ENCODE data around the gene GPN2. TPM values are rescaled to one million over a fixed set of nuclear protein-coding genes. Genes with fewer than 3 reads are reported as not detected.

GPN2 gene
- total RNA-seq, 2 donors from 2014 or later = 32.6 to 38.5 TPM

DNA sequence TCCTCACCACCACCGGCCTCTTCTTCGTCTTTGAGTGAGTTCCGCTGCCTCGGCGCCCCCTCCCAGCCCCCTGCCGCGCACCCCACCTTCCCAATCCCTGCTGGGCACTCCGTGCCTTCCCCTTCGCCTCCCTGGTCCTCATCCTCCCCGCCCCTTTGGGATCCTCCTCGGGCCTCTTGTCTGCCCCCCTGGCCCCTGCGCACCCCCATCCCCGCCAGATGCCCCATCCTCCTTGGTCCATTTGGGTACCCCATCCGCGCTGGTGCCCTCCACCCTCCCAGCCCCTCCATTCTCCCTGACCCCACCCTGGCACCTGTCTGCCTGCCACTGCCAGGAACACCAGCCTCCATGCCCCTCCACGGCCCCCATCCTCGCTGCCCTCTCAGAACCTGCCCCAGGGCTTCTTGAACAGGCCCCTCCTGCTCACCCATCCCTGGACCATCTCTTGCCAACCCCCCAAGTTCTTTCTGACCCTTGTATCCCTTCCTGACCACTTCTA lies 62.9 kb downstream of the GPN2 start:
- 9% methylated on average over 17 of the region's 17 CpGs; no CpG with 5 or more reads in 1 of the 2 experiments for WGBS, 2 experiments (ENCODE audit: insufficient coverage in 1 of 2, insufficient read length in 1 of 2)
- peaks cover 46% of the 10 kb centered on the region for H3K4me1 Mint-ChIP-seq
- Histone ChIP-seq H3K4me1 (ENCODE audit: control insufficient read depth, insufficient read depth, low read length) (peaks cover 6% of the 10 kb centered on the region), H3K9ac (ENCODE audit: extremely low read depth, low read length, poor library complexity, severe bottlenecking) (peak overlapping the region; percentile 39), H3K27me3 (ENCODE audit: control insufficient read depth, insufficient read depth, low read length, poor library complexity, severe bottlenecking) (no peaks in the 10 kb centered on the region), H3K4me3 (ENCODE audit: low read length) (peak overlapping the region; percentile 86), H3K9me3 (ENCODE audit: control insufficient read depth, low read length) (no peaks in the 10 kb centered on the region), H3K27ac (ENCODE audit: low read depth, low read length) (no peak overlapping the region), H3K36me3 (ENCODE audit: control insufficient read depth, insufficient read depth, low read length) (peaks cover 16% of the 10 kb centered on the region)
- H3K36me3 Mint-ChIP-seq (ENCODE audit: low read depth) = peaks cover 7% of the 10 kb centered on the region
- TF ChIP-seq, protein P1, sequence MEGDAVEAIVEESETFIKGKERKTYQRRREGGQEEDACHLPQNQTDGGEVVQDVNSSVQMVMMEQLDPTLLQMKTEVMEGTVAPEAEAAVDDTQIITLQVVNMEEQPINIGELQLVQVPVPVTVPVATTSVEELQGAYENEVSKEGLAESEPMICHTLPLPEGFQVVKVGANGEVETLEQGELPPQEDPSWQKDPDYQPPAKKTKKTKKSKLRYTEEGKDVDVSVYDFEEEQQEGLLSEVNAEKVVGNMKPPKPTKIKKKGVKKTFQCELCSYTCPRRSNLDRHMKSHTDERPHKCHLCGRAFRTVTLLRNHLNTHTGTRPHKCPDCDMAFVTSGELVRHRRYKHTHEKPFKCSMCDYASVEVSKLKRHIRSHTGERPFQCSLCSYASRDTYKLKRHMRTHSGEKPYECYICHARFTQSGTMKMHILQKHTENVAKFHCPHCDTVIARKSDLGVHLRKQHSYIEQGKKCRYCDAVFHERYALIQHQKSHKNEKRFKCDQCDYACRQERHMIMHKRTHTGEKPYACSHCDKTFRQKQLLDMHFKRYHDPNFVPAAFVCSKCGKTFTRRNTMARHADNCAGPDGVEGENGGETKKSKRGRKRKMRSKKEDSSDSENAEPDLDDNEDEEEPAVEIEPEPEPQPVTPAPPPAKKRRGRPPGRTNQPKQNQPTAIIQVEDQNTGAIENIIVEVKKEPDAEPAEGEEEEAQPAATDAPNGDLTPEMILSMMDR (conservative IDR thresholded peaks at IDR 0.05) = no peak
- H3K27ac Mint-ChIP-seq = no peak overlapping the region
- no peaks in the 10 kb centered on the region for H3K27me3 Mint-ChIP-seq (ENCODE audit: insufficient read depth)
- peak overlapping the region; percentile 78 for H3K4me3 Mint-ChIP-seq
- no peak for DNase-seq
- H3K9me3 Mint-ChIP-seq = peaks cover 3% of the 10 kb centered on the region

DNA sequence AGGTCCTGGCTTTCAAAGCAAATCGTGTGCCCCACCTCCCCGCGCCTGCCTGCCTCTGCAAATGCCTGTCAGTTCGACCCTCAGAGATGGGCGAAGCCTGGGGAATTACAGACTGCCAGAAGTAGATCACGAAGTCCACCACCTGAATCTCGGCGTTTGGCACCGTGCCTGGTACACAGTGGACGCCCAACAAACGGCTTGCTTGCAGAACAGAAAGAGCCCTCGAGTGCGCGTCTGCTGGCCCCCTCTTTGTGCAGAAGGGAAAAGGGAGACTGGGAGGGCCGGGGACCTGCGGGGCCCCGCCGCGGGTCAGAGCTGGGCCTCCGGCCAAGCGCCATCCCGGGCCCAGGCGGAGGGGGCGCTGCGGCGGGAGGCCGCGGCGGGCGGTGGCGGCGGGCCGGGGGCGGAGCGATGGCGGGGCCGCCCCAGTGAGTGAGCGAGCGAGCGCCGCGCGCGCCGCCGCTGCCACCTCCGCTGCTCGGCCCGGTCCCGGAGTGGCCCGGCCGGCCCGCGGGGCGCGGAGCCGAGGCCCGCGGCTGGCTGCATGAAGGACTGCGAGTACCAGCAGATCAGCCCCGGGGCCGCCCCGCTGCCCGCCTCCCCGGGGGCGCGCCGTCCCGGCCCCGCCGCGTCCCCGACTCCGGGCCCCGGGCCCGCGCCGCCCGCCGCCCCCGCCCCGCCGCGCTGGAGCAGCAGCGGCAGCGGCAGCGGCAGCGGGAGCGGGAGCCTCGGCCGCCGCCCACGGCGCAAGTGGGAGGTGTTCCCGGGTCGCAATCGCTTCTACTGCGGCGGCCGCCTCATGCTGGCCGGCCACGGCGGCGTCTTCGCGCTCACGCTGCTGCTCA lies 63.6 kb downstream of the GPN2 start, which contains the start of gene ZDHHC18:
TSS of gene ZDHHC18 (plus strand) at position 428 of the 845 bp plus-strand sequence. CDS start at position 545, 117 bp downstream.
- peak; percentile 86 for DNase-seq

More for the DNA sequence above, 63.6 kb downstream of the GPN2 start, which contains the start of gene ZDHHC18:
- WGBS, 2 experiments (ENCODE audit: insufficient coverage in 1 of 2, insufficient read length in 1 of 2) = 3 to 6% methylated on average over 53 to 107 of the region's 107 CpGs
- Histone ChIP-seq H3K36me3 (ENCODE audit: control insufficient read depth, insufficient read depth, low read length) (peaks cover 15% of the 10 kb centered on the region), H3K9me3 (ENCODE audit: control insufficient read depth, low read length) (no peaks in the 10 kb centered on the region), H3K4me1 (ENCODE audit: control insufficient read depth, insufficient read depth, low read length) (peaks cover 5% of the 10 kb centered on the region), H3K9ac (ENCODE audit: extremely low read depth, low read length, poor library complexity, severe bottlenecking) (peak within 1 kb of the TSS; percentile 39), H3K27ac (ENCODE audit: low read depth, low read length) (peak within 1 kb of the TSS; percentile 53), H3K27me3 (ENCODE audit: control insufficient read depth, insufficient read depth, low read length, poor library complexity, severe bottlenecking) (no peaks in the 10 kb centered on the region), H3K4me3 (ENCODE audit: low read length) (peak within 1 kb of the TSS; percentile 86)
- H3K27ac Mint-ChIP-seq = peak within 1 kb of the TSS; percentile 77
- peaks cover 39% of the 10 kb centered on the region for H3K4me1 Mint-ChIP-seq
- TF ChIP-seq, protein P1 (conservative IDR thresholded peaks at IDR 0.05) = peak; percentile 65
- H3K4me3 Mint-ChIP-seq = peak within 1 kb of the TSS; percentile 78
- peaks cover 3% of the 10 kb centered on the region for H3K9me3 Mint-ChIP-seq
- H3K27me3 Mint-ChIP-seq (ENCODE audit: insufficient read depth) = no peaks in the 10 kb centered on the region
- peaks cover 4% of the 10 kb centered on the region for H3K36me3 Mint-ChIP-seq (ENCODE audit: low read depth)

Other genes starting within 250 kb of the GPN2 start
- 100 to 1,000 TPM; 118 to 128 TPM for gene ARID1A, start 194.3 kb downstream of the GPN2 start, total RNA-seq
- gene PIGV, start 102.3 kb downstream of the GPN2 start, total RNA-seq = 10 to 100 TPM; 12.7 to 14.6 TPM
- gene ZDHHC18, start 63.6 kb downstream of the GPN2 start, total RNA-seq = 10 to 100 TPM; 39.7 to 42.4 TPM
- 1 to 10 TPM; 1.5 to 2.6 TPM for gene SFN, start 27.1 kb downstream of the GPN2 start, total RNA-seq
- gene GPATCH3, start 10.2 kb upstream of the GPN2 start, total RNA-seq = 10 to 100 TPM; 21.3 to 23.2 TPM
- not detected for gene NR0B2, start 23.7 kb upstream of the GPN2 start, total RNA-seq
- 100 to 1,000 TPM; 103 to 120 TPM for gene NUDC, start 31.5 kb upstream of the GPN2 start, total RNA-seq
- gene KDF1, start 70.2 kb upstream of the GPN2 start, total RNA-seq = 10 to 100 TPM; 17.2 to 22.7 TPM
- gene TRNP1, start 103.4 kb upstream of the GPN2 start, total RNA-seq = 10 to 100 TPM; 14.3 to 21.2 TPM
- 10 to 100 TPM in 1 of 2 donors, 1 to 10 TPM in 1; 9.4 to 19.0 TPM for gene TENT5B, start 122.6 kb upstream of the GPN2 start, total RNA-seq